ENCODE data around the gene ADH1A. TPM values are rescaled to one million over a fixed set of nuclear protein-coding genes. Genes with fewer than 3 reads are reported as not detected.
"Not testable (repeated sequence)": the region's sequence is repeated elsewhere in the genome, so short reads cannot be mapped to it uniquely, and the experiment has no call there.

ADH1A gene
- total RNA-seq, 2 experiments from 2014 or later = not detected

DNA sequence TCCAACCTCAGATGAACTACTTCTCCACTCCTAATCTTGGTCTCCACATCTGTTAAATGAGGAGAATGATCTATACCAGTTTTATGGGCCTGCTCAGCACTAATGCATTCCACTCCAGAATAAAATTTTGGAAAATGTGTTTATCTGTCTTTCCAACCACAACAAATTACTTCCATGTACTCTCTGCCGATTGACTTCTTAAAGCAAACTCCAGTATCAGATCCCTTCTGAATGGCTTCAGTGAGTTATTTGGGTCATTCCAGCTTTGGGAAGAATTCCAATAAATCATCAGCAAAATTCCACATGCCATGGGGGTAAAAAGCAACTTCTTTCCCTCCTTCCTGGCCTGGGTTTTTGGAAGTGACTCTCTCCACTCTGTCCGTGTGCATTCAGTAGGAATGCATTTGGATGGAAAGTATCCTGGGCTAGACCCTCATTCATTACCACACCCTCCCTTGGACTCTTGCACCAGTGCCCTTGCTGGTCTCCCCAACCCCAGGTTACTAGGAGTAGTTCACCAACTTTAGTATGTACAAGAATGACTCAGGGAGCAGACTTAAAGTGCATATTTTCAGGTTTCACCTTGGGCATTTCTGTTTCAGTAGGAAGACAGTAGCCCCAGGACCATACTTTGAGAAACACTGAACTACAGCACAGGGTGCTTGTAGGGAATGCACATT, 56.3 kb downstream of the ADH1A start:
- Mint-ChIP-seq H3K9me3 (peaks cover 10% of the 10 kb centered on the region), H3K27me3 (peaks cover 11% of the 10 kb centered on the region), H3K27ac (no peak overlapping the region), H3K36me3 (ENCODE audit: low read depth) (no peaks in the 10 kb centered on the region), H3K4me1 (ENCODE audit: low read depth) (no peaks in the 10 kb centered on the region), H3K4me3 (no peak overlapping the region)
- DNase-seq (no peak), ATAC-seq (ENCODE audit: poor library complexity) (no peak)
- Histone ChIP-seq H3K4me1 (ENCODE audit: insufficient read depth, low read length) (no peaks in the 10 kb centered on the region), H3K4me3 (ENCODE audit: low read length) (no peak overlapping the region), H3K36me3 (ENCODE audit: insufficient read depth, low read length) (no peaks in the 10 kb centered on the region), H3K9me3 (ENCODE audit: control insufficient read depth in 1 of 2, insufficient read depth in 1 of 2, low read length in 2 of 2) (peaks cover 0 to 6% of the 10 kb centered on the region in 2 experiments), H3K27ac (ENCODE audit: low read depth in 1 of 2, low read length in 2 of 2) (no peak overlapping the region), H3K27me3 (ENCODE audit: control insufficient read depth in 1 of 2, insufficient read depth in 2 of 2, low read length in 2 of 2) (no peaks in the 10 kb centered on the region)
- TF ChIP-seq, protein P1, sequence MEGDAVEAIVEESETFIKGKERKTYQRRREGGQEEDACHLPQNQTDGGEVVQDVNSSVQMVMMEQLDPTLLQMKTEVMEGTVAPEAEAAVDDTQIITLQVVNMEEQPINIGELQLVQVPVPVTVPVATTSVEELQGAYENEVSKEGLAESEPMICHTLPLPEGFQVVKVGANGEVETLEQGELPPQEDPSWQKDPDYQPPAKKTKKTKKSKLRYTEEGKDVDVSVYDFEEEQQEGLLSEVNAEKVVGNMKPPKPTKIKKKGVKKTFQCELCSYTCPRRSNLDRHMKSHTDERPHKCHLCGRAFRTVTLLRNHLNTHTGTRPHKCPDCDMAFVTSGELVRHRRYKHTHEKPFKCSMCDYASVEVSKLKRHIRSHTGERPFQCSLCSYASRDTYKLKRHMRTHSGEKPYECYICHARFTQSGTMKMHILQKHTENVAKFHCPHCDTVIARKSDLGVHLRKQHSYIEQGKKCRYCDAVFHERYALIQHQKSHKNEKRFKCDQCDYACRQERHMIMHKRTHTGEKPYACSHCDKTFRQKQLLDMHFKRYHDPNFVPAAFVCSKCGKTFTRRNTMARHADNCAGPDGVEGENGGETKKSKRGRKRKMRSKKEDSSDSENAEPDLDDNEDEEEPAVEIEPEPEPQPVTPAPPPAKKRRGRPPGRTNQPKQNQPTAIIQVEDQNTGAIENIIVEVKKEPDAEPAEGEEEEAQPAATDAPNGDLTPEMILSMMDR (IDR thresholded peaks at IDR 0.05) = no peak
- ChIA-PET CTCF (no interaction called here), POLR2A (no interaction called here)
- intact Hi-C loops (cut with DNase I, micrococcal nuclease) = no loop called here

DNA sequence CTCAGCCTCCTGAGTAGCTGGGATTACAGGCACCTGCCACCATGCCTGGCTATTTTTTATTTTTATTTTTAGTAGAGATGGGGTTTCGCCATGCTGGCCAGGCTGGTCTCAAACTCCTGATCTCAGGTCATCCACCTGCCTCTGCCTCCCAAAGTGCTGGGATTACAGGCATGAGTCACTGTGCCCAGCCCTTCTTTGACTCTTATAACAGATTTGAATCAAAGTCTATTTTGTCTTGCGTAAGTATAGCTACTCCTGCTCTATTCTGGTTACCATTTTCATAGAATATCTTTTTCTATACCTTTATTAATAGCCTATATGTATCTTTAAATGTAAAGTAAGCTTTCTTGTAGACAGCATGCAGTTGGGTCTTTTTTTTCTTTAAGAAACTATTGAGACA, 57.4 kb downstream of the ADH1A start:
- Mint-ChIP-seq H3K9me3 (peaks cover 10% of the 10 kb centered on the region), H3K27me3 (peaks cover 11% of the 10 kb centered on the region)
- H3K4me3 Mint-ChIP-seq; H3K27ac Mint-ChIP-seq; H3K9me3 ChIP-seq (ENCODE audit: control insufficient read depth in 1 of 2, insufficient read depth in 1 of 2, low read length in 2 of 2); intact Hi-C loops (cut with DNase I, micrococcal nuclease); H3K27me3 ChIP-seq (ENCODE audit: control insufficient read depth in 1 of 2, insufficient read depth in 2 of 2, low read length in 2 of 2); DNase-seq; H3K4me3 ChIP-seq (ENCODE audit: low read length); H3K4me1 Mint-ChIP-seq (ENCODE audit: low read depth); H3K4me1 ChIP-seq (ENCODE audit: insufficient read depth, low read length); POLR2A ChIA-PET; H3K36me3 ChIP-seq (ENCODE audit: insufficient read depth, low read length); ATAC-seq (ENCODE audit: poor library complexity); H3K27ac ChIP-seq (ENCODE audit: low read depth in 1 of 2, low read length in 2 of 2); CTCF ChIA-PET; H3K36me3 Mint-ChIP-seq (ENCODE audit: low read depth): not testable (repeated sequence)

DNA sequence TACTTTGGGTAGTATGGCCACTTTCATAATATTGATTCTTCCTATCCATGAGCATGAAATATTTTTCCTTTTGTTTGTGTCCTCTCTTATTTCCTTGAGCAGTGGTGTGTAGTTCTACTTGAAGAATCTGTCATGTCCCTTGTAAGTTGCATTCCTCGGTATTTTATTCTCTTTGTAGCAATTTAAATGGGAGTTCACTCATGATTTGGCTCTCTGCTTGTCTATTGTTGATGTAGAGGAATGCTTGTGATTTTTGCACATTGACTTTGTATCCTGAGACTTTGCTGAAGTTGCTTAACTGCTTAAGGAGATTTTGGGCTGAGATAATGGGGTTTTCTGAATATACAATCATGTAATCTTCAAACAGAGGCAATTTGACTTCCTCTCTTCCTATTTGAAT, 62.1 kb downstream of the ADH1A start:
- DNase-seq; H3K36me3 ChIP-seq (ENCODE audit: insufficient read depth, low read length); ATAC-seq (ENCODE audit: poor library complexity); H3K27me3 Mint-ChIP-seq; H3K4me1 ChIP-seq (ENCODE audit: insufficient read depth, low read length); POLR2A ChIA-PET; H3K4me3 Mint-ChIP-seq; H3K27ac ChIP-seq (ENCODE audit: low read depth in 1 of 2, low read length in 2 of 2); CTCF ChIA-PET; H3K27me3 ChIP-seq (ENCODE audit: control insufficient read depth in 1 of 2, insufficient read depth in 2 of 2, low read length in 2 of 2); H3K36me3 Mint-ChIP-seq (ENCODE audit: low read depth); H3K4me1 Mint-ChIP-seq (ENCODE audit: low read depth); H3K4me3 ChIP-seq (ENCODE audit: low read length); intact Hi-C loops (cut with DNase I, micrococcal nuclease); H3K9me3 ChIP-seq (ENCODE audit: control insufficient read depth in 1 of 2, insufficient read depth in 1 of 2, low read length in 2 of 2); H3K27ac Mint-ChIP-seq: not testable (repeated sequence)
- peaks cover 11% of the 10 kb centered on the region for H3K9me3 Mint-ChIP-seq

DNA sequence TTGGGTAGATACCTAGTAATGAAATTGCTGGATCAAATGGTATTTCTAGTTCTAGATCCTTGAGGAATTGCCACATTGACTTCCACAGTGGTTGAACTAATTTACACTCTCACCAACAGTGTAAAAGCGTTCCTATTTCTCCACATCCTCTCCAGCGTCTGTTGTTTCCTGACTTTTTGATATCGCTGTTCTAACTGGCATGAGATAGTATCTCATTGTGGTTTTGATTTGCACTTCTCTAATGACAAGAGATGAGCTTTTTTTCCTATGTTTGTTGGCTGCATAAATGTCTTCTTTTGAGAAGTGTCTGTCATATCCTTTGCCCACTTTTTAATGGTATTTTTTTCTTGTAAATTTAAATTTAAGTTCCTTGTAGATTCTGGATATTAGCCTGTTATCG, 63.1 kb downstream of the ADH1A start:
- H3K27me3 Mint-ChIP-seq; CTCF ChIA-PET; intact Hi-C loops (cut with DNase I, micrococcal nuclease); H3K27me3 ChIP-seq (ENCODE audit: control insufficient read depth in 1 of 2, insufficient read depth in 2 of 2, low read length in 2 of 2); H3K27ac Mint-ChIP-seq; H3K4me3 Mint-ChIP-seq; H3K4me3 ChIP-seq (ENCODE audit: low read length); H3K9me3 ChIP-seq (ENCODE audit: control insufficient read depth in 1 of 2, insufficient read depth in 1 of 2, low read length in 2 of 2); H3K36me3 ChIP-seq (ENCODE audit: insufficient read depth, low read length); H3K4me1 ChIP-seq (ENCODE audit: insufficient read depth, low read length); H3K27ac ChIP-seq (ENCODE audit: low read depth in 1 of 2, low read length in 2 of 2); ATAC-seq (ENCODE audit: poor library complexity); DNase-seq; H3K4me1 Mint-ChIP-seq (ENCODE audit: low read depth); POLR2A ChIA-PET; H3K36me3 Mint-ChIP-seq (ENCODE audit: low read depth): not testable (repeated sequence)
- H3K9me3 Mint-ChIP-seq = peaks cover 11% of the 10 kb centered on the region

Other genes starting within 250 kb of the ADH1A start
- gene ADH5, start 202.2 kb downstream of the ADH1A start, total RNA-seq = 10 to 100 TPM; 49.1 to 52.0 TPM
- gene ADH4, start 146.7 kb downstream of the ADH1A start, total RNA-seq = not detected
- gene ADH6, start 71.7 kb downstream of the ADH1A start, total RNA-seq = not detected
- not detected for gene ADH1B, start 30.4 kb upstream of the ADH1A start, total RNA-seq
- not detected for gene ADH1C, start 61.8 kb upstream of the ADH1A start, total RNA-seq
- gene ADH7, start 144.4 kb upstream of the ADH1A start, total RNA-seq = not detected
- not detected for gene C4orf17, start 220.0 kb upstream of the ADH1A start, total RNA-seq